Right atrium auricular region (tissue), 2 donors: Measurements from ENCODE around the gene CCDC12. TPM values are rescaled to one million over a fixed set of nuclear protein-coding genes. Genes with fewer than 3 reads are reported as not detected.

Experiments used
- DNase-seq: peaks from one replicate; pipeline ENCODE4 v3.0.0-alpha.2; 2019; ENCODE audit warnings: low spot score
- H3K27ac ChIP-seq, 2 donors: fragments of 200-600 bp; sonication (generic); 1 replicate in 1 of 2; 2 replicates in 1 of 2; pipeline ENCODE4 v1.5.1; 2016 to 2019
- H3K27me3 ChIP-seq, 2 donors: fragments of 200-600 bp; sonication (generic); one replicate each; pipeline versions ENCODE4 v1.5.1 to v1.6.0; 2017 to 2019
- H3K36me3 ChIP-seq: fragments of 200-600 bp; sonication (generic); one replicate; pipeline ENCODE4 v1.5.1; 2016
- H3K4me1 ChIP-seq, 2 donors: fragments of 200-600 bp; sonication (generic); one replicate each; pipeline versions ENCODE4 v1.5.1 to v1.6.0; 2017 to 2019
- H3K4me3 ChIP-seq, 2 donors: fragments of 200-600 bp; sonication (generic); 1 replicate in 1 of 2; 2 replicates in 1 of 2; pipeline ENCODE4 v1.5.1; 2017 to 2019; ENCODE audit warnings: mild to moderate bottlenecking in 1 of 2, moderate library complexity in 1 of 2
- H3K9me3 ChIP-seq, 2 donors: fragments of 200-600 bp; sonication (generic); one replicate each; pipeline ENCODE4 v1.5.1; 2019
- CTCF ChIP-seq, 2 donors: fragments of 200-600 bp; sonication (generic); IDR thresholded peaks; one replicate each; pipeline ENCODE4 v1.5.1; 2019; ENCODE audit warnings: antibody characterized with exemption in 2 of 2
- total RNA-seq, 2 donors: library from RNA; depleted of rRNA; stranded (reverse); fragments of >200 nt; gene quantifications; one replicate each; pipeline ENCODE4 v1.1.0, GENCODE V29; 2016

CCDC12 gene
- total RNA-seq, 2 donors from 2014 or later: 27.5 to 38.6 TPM

GRCh38 chr3:46952813-46953212 lies 23.7 kb downstream of the CCDC12 start:
- no peaks in the 10 kb centered on the region for H3K27me3 ChIP-seq
- no peaks in the 10 kb centered on the region for H3K9me3 ChIP-seq
- H3K36me3 ChIP-seq: no peaks in the 10 kb centered on the region
- H3K4me3 ChIP-seq: no peak overlapping the region
- TF ChIP-seq CTCF (IDR thresholded peaks at IDR 0.05): no peak
- H3K4me1 ChIP-seq: peaks cover 0 to 87% of the 10 kb centered on the region in 2 donors
- peak overlapping the region; percentile 13 to 41 for H3K27ac ChIP-seq
- DNase-seq: no peak

- peak overlapping the region; percentile 82 to 86 for H3K27ac ChIP-seq
- H3K4me1 ChIP-seq: peaks cover 0 to 87% of the 10 kb centered on the region in 2 donors
- TF ChIP-seq CTCF (IDR thresholded peaks at IDR 0.05): no peak
- H3K36me3 ChIP-seq: no peaks in the 10 kb centered on the region
- no peaks in the 10 kb centered on the region for H3K27me3 ChIP-seq
- no peaks in the 10 kb centered on the region for H3K9me3 ChIP-seq
- DNase-seq: no peak
- H3K4me3 ChIP-seq: no peak overlapping the region
These were observed 25.8 kb downstream of the CCDC12 start for GRCh38 chr3:46950650-46951241.

- no peaks in the 10 kb centered on the region for H3K9me3 ChIP-seq
- no peak for TF ChIP-seq CTCF (IDR thresholded peaks at IDR 0.05)
- H3K36me3 ChIP-seq: no peaks in the 10 kb centered on the region
- H3K27me3 ChIP-seq: no peaks in the 10 kb centered on the region
- DNase-seq: no peak
- peaks cover 0 to 86% of the 10 kb centered on the region in 2 donors for H3K4me1 ChIP-seq
- no peak overlapping the region for H3K4me3 ChIP-seq
- peak overlapping the region; percentile 82 to 86 for H3K27ac ChIP-seq
These were observed 26.4 kb downstream of the CCDC12 start for GRCh38 chr3:46950177-46950576.

- H3K4me1 ChIP-seq: peaks cover 0 to 86% of the 10 kb centered on the region in 2 donors
- no peaks in the 10 kb centered on the region for H3K9me3 ChIP-seq
- H3K4me3 ChIP-seq: no peak overlapping the region
- no peak for DNase-seq
- TF ChIP-seq CTCF (IDR thresholded peaks at IDR 0.05): no peak
- peak overlapping the region; percentile 82 to 86 for H3K27ac ChIP-seq
- H3K36me3 ChIP-seq: no peaks in the 10 kb centered on the region
- no peaks in the 10 kb centered on the region for H3K27me3 ChIP-seq
These were observed 27.5 kb downstream of the CCDC12 start for GRCh38 chr3:46948830-46949671.

GRCh38 chr3:46947981-46948791 lies 28.4 kb downstream of the CCDC12 start:
- Histone ChIP-seq H3K27ac (peak overlapping the region; percentile 82 to 86), H3K27me3 (no peaks in the 10 kb centered on the region), H3K9me3 (no peaks in the 10 kb centered on the region), H3K36me3 (no peaks in the 10 kb centered on the region), H3K4me3 (no peak overlapping the region), H3K4me1 (peaks cover 0 to 86% of the 10 kb centered on the region in 2 donors)
- DNase-seq: peak; percentile 78
- TF ChIP-seq CTCF (IDR thresholded peaks at IDR 0.05): no peak
